Esophagus squamous epithelium (tissue), 5 donors: ENCODE data around the gene ZC2HC1B. TPM values are rescaled to one million over a fixed set of nuclear protein-coding genes. Genes with fewer than 3 reads are reported as not detected.

ENCODE experiments used
- DNase-seq: peaks from one replicate; lab custom pipeline; 2025; lab: John Stamatoyannopoulos, UW
- H3K27ac ChIP-seq, 4 donors: fragments of 200-600 bp; sonication (generic); one replicate each; pipeline ENCODE4 v1.5.1; 2016 to 2019; ENCODE audit warnings: mild to moderate bottlenecking in 1 of 4
- H3K27me3 ChIP-seq, 4 donors: fragments of 200-600 bp; sonication (generic); 1 replicate in 3 of 4; 2 replicates in 1 of 4; pipeline versions ENCODE4 v1.5.1 to v1.6.0; 2017 to 2021; ENCODE audit warnings: antibody characterized with exemption in 1 of 4
- H3K36me3 ChIP-seq, 3 donors: fragments of 200-600 bp; sonication (generic); one replicate each; pipeline ENCODE4 v1.5.1; 2016 to 2019
- H3K4me1 ChIP-seq, 3 donors: fragments of 200-600 bp; sonication (generic); one replicate each; pipeline ENCODE4 v1.5.1; 2017 to 2019
- H3K4me3 ChIP-seq, 4 donors: fragments of 200-600 bp; sonication (generic); 1 replicate in 3 of 4; 2 replicates in 1 of 4; pipeline ENCODE4 v1.5.1; 2016 to 2019; ENCODE audit warnings: mild to moderate bottlenecking in 2 of 4, moderate library complexity in 1 of 4
- H3K9me3 ChIP-seq, 3 donors: fragments of 200-600 bp; sonication (generic); one replicate each; pipeline ENCODE4 v1.5.1; 2016 to 2019
- CTCF ChIP-seq, 6 experiments: fragments of 450-650 bp in 4 of 6; fragments of 200-600 bp in 2 of 6; sonication (generic) in 2 of 6; IDR thresholded peaks; one replicate each; pipeline ENCODE4 v1.5.1; 2016 to 2019; ENCODE audit warnings: antibody characterized with exemption in 6 of 6, mild to moderate bottlenecking in 4 of 6, moderate library complexity in 4 of 6
- POLR2A ChIP-seq, 4 donors: fragments of 450-650 bp; IDR thresholded peaks; one replicate each; pipeline ENCODE4 v1.6.1; 2017; ENCODE audit warnings: antibody characterized with exemption in 4 of 4, mild to moderate bottlenecking in 4 of 4, moderate library complexity in 3 of 4
- WGBS, 2 donors: methylation state at CpG; one replicate each; pipeline ENCODE4 v1.1.5; 2018; 5-methylcytosine and 5-hydroxymethylcytosine counted together
- intact Hi-C: fragments of 100-400 bp; cut with DNase I; formaldehyde crosslinking; loops from one replicate; pipeline ENCODE4 v1.15.0; 2022
- total RNA-seq, 4 donors: library from RNA; depleted of rRNA; stranded (reverse); fragments of >200 nt; gene quantifications; one replicate each; pipeline ENCODE4 v1.1.0, GENCODE V29; 2016
- donor health status: DM: yes; HTN: yes; CAD: no.

The ZC2HC1B gene
- total RNA-seq, 4 donors from 2014 or later: not detected

- no peaks in the 10 kb centered on the region for H3K36me3 ChIP-seq
- 86 to 94% methylated on average over 1 of the region's 1 CpG for WGBS, 2 donors
- H3K27ac ChIP-seq: no peak overlapping the region
- no peak overlapping the region for H3K4me3 ChIP-seq
- H3K27me3 ChIP-seq: no peaks in the 10 kb centered on the region
- H3K9me3 ChIP-seq: peaks cover 0 to 11% (median 0%) of the 10 kb centered on the region in 3 donors
- no peaks in the 10 kb centered on the region for H3K4me1 ChIP-seq
- no peak for DNase-seq
- intact Hi-C loops: no loop called here
- no peak for TF ChIP-seq POLR2A (IDR thresholded peaks at IDR 0.05)
- TF ChIP-seq CTCF (IDR thresholded peaks at IDR 0.05): no peak
Observed at GRCh38 chr6:143928853-143929252, 64.6 kb downstream of the ZC2HC1B start.

- Histone ChIP-seq H3K27ac (no peak overlapping the region), H3K27me3 (no peaks in the 10 kb centered on the region), H3K4me1 (no peaks in the 10 kb centered on the region), H3K36me3 (no peaks in the 10 kb centered on the region), H3K9me3 (peaks cover 0 to 11% (median 0%) of the 10 kb centered on the region in 3 donors), H3K4me3 (no peak overlapping the region)
- no peak for TF ChIP-seq POLR2A (IDR thresholded peaks at IDR 0.05)
- no peak for TF ChIP-seq CTCF (IDR thresholded peaks at IDR 0.05)
- intact Hi-C loops: no loop called here
- no peak for DNase-seq
Observed at GRCh38 chr6:143929975-143930374, 65.7 kb downstream of the ZC2HC1B start.

DNA sequence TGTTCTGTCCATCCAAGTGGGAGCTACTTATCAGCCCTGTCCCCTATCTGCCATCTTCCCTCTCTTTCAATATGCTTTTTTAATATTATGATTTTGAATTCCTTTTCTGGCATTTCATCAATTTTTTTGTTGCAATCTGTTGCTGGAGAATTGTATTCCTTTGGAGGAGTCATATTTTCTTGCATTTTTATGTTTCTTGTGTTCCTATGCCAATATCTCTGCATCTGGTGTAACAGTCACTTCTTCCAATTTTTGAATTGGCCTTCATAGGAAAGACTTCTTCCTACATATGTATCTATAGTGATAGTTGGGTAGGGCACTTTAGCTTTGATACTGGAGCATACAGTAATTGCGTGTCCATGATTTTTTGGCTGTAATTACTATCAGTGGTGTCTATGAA is 70.1 kb downstream of the ZC2HC1B start:
- 85 to 91% methylated on average over 1 of the region's 1 CpG for WGBS, 2 donors
- intact Hi-C loops: no loop called here
- no peaks in the 10 kb centered on the region for H3K36me3 ChIP-seq
- no peak overlapping the region for H3K27ac ChIP-seq
- TF ChIP-seq CTCF (IDR thresholded peaks at IDR 0.05) (no peak), POLR2A (IDR thresholded peaks at IDR 0.05) (no peak)
- no peak for DNase-seq
- no peaks in the 10 kb centered on the region for H3K27me3 ChIP-seq
- H3K4me3 ChIP-seq: no peak overlapping the region
- H3K4me1 ChIP-seq: peaks cover 0 to 9% (median 0%) of the 10 kb centered on the region in 3 donors
- peaks cover 0 to 11% (median 0%) of the 10 kb centered on the region in 3 donors for H3K9me3 ChIP-seq

DNA sequence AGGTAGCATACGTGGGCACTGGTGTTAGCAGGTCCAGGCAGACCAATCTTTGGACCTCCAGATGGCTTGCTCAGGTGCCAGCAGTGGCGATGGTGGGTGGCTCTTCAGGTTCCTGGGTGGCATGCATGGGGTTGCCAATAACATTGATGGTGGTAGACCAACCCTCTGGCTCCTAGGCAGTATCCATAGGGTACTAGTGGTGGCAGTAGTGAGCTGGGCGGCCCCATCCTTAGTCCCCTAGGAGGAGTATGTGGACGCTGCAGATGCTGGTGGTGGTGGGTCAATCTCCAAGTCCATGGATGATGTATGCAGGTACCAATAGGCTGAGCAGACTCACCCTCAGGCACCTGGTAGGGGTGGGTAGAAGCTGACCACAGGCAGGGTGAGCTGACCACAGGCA is 70.6 kb downstream of the ZC2HC1B start:
- Histone ChIP-seq H3K4me3 (no peak overlapping the region), H3K36me3 (no peaks in the 10 kb centered on the region), H3K9me3 (peaks cover 0 to 11% (median 0%) of the 10 kb centered on the region in 3 donors), H3K4me1 (peaks cover 0 to 9% (median 0%) of the 10 kb centered on the region in 3 donors), H3K27ac (no peak overlapping the region), H3K27me3 (no peaks in the 10 kb centered on the region)
- WGBS, 2 donors: 89 to 93% methylated on average over 2 to 3 of the region's 4 CpGs
- intact Hi-C loops: no loop called here
- TF ChIP-seq POLR2A (IDR thresholded peaks at IDR 0.05) (no peak), CTCF (IDR thresholded peaks at IDR 0.05) (no peak)
- DNase-seq: no peak

DNA sequence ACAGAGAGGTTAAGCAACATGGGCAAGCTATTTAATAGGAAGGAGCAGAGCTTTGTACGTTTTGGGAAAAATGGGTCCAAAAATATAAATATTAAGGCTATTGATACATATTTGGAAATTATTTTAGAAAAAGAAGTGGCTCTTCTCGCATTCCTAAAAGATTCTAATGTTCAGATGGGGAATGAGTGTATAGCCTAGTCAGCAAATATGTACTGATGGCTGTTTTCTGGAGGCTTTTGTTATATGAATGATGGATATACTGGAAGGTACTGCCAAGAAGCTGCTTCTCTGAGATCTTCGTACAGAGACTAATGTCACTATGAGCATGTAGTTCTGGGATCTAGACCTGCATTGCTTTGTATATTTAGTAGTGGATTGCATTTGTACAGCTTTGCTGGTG is 72.1 kb downstream of the ZC2HC1B start:
- intact Hi-C loops: no loop called here
- no peak for TF ChIP-seq CTCF (IDR thresholded peaks at IDR 0.05)
- TF ChIP-seq POLR2A (IDR thresholded peaks at IDR 0.05): no peak
- DNase-seq: no peak
- H3K4me1 ChIP-seq: peaks cover 0 to 9% (median 0%) of the 10 kb centered on the region in 3 donors
- H3K27ac ChIP-seq: no peak overlapping the region
- WGBS, 2 donors: 84 to 85% methylated on average over 3 of the region's 3 CpGs
- no peaks in the 10 kb centered on the region for H3K36me3 ChIP-seq
- no peak overlapping the region for H3K4me3 ChIP-seq
- H3K9me3 ChIP-seq: peaks cover 0 to 8% (median 0%) of the 10 kb centered on the region in 3 donors
- no peaks in the 10 kb centered on the region for H3K27me3 ChIP-seq
